Lung (tissue), 12 donors: ENCODE measurements around the gene PPOX. TPM values are rescaled to one million over a fixed set of nuclear protein-coding genes. Genes with fewer than 3 reads are reported as not detected.

Experiments used
- ATAC-seq: fragments of 200-7000 bp; cut with Tn5 transposase; one replicate; pipeline ENCODE4 v1.9.1; 2020; ENCODE audit warnings: moderate number of reproducible peaks; ENCODE audit not compliant: insufficient read depth, low FRiP score
- DNase-seq, 3 donors: peaks; one replicate each; pipeline ENCODE4 v3.0.0-alpha.2; 2013 to 2017
- H3K27ac ChIP-seq, 2 donors: one replicate each; pipeline ENCODE4 v1.5.1; 2013; ENCODE audit warnings: mild to moderate bottlenecking in 2 of 2, moderate library complexity in 2 of 2, control low read depth in 1 of 2, inconsistent platforms in 1 of 2, low read depth in 1 of 2, low read length in 1 of 2
- H3K27me3 ChIP-seq, 3 donors: one replicate each; pipeline ENCODE4 v1.5.1; 2013; ENCODE audit warnings: low read length in 2 of 3; ENCODE audit not compliant: control insufficient read depth in 3 of 3, insufficient read depth in 3 of 3
- H3K36me3 ChIP-seq, 4 donors: one replicate each; pipeline ENCODE4 v1.5.1; 2013; ENCODE audit warnings: low read length in 4 of 4, mild to moderate bottlenecking in 1 of 4, moderate library complexity in 1 of 4; ENCODE audit not compliant: control insufficient read depth in 4 of 4, insufficient read depth in 4 of 4
- H3K4me1 ChIP-seq, 5 donors: one replicate each; pipeline ENCODE4 v1.5.1; 2013; ENCODE audit warnings: low read length in 5 of 5, mild to moderate bottlenecking in 2 of 5, moderate library complexity in 1 of 5; ENCODE audit not compliant: control insufficient read depth in 5 of 5, insufficient read depth in 5 of 5
- H3K4me3 ChIP-seq: one replicate; pipeline ENCODE4 v1.5.1; 2013; ENCODE audit warnings: mild to moderate bottlenecking, control low read depth, moderate library complexity
- H3K9ac ChIP-seq, 2 donors: one replicate each; pipeline ENCODE4 v1.5.1; 2013; ENCODE audit warnings: low read length in 2 of 2, control low read depth in 1 of 2; ENCODE audit not compliant: insufficient read depth in 1 of 2
- H3K9me3 ChIP-seq, 4 donors: one replicate each; pipeline ENCODE4 v1.5.1; 2013; ENCODE audit warnings: low read length in 3 of 4, mild to moderate bottlenecking in 1 of 4, moderate library complexity in 1 of 4; ENCODE audit not compliant: control insufficient read depth in 4 of 4, insufficient read depth in 3 of 4
- CTCF ChIP-seq: IDR thresholded peaks from 2 replicates; pipeline ENCODE4 v1.5.1; 2012; ENCODE audit warnings: mild to moderate bottlenecking; ENCODE audit errors: control extremely low read depth, extremely low read depth
- WGBS, 2 donors: extraction: QIAGEN DNeasy Blood & Tissue Kit; methylation state at CpG; one replicate each; pipeline ENCODE4 v1.1.7; 2013; 5-methylcytosine and 5-hydroxymethylcytosine counted together
- polyA plus RNA-seq, 2 donors: library from polyadenylated mRNA; stranded (reverse); fragments of 200-250 nt; gene quantifications; one replicate each; pipeline ENCODE4 v1.2.1, GENCODE V29; 2013
- total RNA-seq, 2 donors: library from RNA; depleted of rRNA in 1 of 2; stranded (reverse); fragments of >200 nt in 1 of 2; gene quantifications; one replicate each; pipeline ENCODE4 v1.2.1, GENCODE V29; 2014 to 2021
- donor health status: control.
- donor health status: control.
- donor health status: Bipolar disorder and iron deficiency.
- donor health status: healthy.
- donor health status: DM: yes; HTN: yes; CAD: no.

The PPOX gene
- total and polyA plus RNA-seq, 4 donors = 14.8 to 34.1 (median 33.0) TPM

- TF ChIP-seq CTCF = no peak
- H3K4me3 ChIP-seq = no peak overlapping the region
- H3K4me1 ChIP-seq = peaks cover 9 to 29% (median 19%) of the 10 kb centered on the region in 5 donors
- no peak overlapping the region for H3K27ac ChIP-seq
- ATAC-seq (no peak), DNase-seq (no peak)
- peaks cover 13 to 37% (median 21%) of the 10 kb centered on the region in 4 donors for H3K36me3 ChIP-seq
- no peaks in the 10 kb centered on the region for H3K9me3 ChIP-seq
- H3K9ac ChIP-seq = peak overlapping the region in 1 of 2 donors; percentile 13
- no peaks in the 10 kb centered on the region for H3K27me3 ChIP-seq
- WGBS, 2 donors = 41 to 71% methylated on average over 1 of the region's 1 CpG
Measured at GRCh38 chr1:161130266-161130665, 36.0 kb upstream of the PPOX start.

GRCh38 chr1:161131523-161132409, 34.5 kb upstream of the PPOX start:
- Histone ChIP-seq H3K36me3 (peaks cover 13 to 29% (median 21%) of the 10 kb centered on the region in 4 donors), H3K4me1 (peaks cover 9 to 29% (median 19%) of the 10 kb centered on the region in 5 donors), H3K9ac (peak overlapping the region; percentile 67 to 93), H3K4me3 (peak overlapping the region; percentile 67), H3K27ac (peak overlapping the region; percentile 93 to 99), H3K27me3 (no peaks in the 10 kb centered on the region), H3K9me3 (no peaks in the 10 kb centered on the region)
- DNase-seq = peak in 2 of 3 donors; percentile 24 to 63
- no peak for ATAC-seq
- no peak for TF ChIP-seq CTCF
- WGBS, 2 donors = 3 to 5% methylated on average over 22 of the region's 22 CpGs

GRCh38 chr1:161132410-161133219, 33.6 kb upstream of the PPOX start, which contains the start of gene DEDD:
TSS of gene DEDD (minus strand) at chr1:161132667. CDS start at chr1:161124462, 8,205 bp downstream.
- Histone ChIP-seq H3K4me3 (peak within 1 kb of the TSS; percentile 67), H3K36me3 (peaks cover 8 to 22% (median 17%) of the 10 kb centered on the region in 4 donors), H3K27ac (peak within 1 kb of the TSS; percentile 93 to 99), H3K9ac (peak within 1 kb of the TSS; percentile 67 to 99), H3K4me1 (peaks cover 9 to 29% (median 19%) of the 10 kb centered on the region in 5 donors), H3K9me3 (no peaks in the 10 kb centered on the region), H3K27me3 (no peaks in the 10 kb centered on the region)
- 1% methylated on average over 59 to 68 of the region's 68 CpGs for WGBS, 2 donors
- TF ChIP-seq CTCF = no peak
- ATAC-seq = peak; percentile 93
- DNase-seq = peak; percentile 96 to 98 (median 98)
